ENCODE measurements around the gene CDK5.

DNA sequence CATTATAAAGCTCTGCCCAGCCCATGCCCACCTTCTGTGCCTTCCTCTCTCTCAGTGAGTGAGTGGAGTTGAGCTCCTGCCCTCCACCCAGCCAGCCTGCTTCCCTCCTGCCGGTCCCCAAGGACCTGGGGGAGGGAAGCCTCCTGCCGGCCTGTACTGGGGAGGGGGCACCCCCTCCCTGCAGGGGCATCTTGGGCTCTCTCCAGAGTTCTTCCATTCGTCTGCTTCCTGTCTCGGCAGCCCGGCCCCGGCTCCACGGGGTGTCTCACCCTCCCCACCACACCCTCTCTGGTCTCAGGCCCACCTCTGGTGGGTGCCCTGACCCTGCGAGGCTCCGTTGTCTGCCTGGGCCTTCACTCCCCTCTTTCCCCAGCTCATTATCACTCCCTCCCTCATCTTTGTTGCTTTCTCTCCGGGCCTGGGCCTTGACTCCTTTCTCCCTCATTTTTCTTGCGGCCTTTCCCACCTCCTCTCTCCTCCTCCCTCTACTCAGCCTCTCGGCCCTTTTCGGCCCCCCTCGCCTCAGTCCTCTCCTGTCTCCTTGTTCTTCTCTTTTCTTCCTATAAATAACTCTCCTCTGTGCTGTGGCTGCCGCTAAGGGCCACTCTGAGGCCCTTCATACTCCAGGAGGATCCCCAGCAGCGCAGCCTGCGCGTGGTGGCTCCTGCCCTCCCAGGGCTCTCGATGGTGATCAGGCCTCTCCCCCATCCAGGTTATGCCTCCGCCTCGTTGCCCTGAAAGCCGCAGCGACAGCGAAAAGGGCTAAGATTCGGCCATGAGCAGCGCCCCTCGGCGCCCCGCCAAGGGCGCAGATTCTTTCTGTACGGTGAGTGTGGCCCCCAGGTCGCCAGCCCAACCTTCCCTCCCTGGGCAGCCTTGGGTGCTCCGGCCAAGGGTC, 3.8 kb upstream of the CDK5 start:
- no peak for TF ChIP-seq POLR2A (IDR thresholded peaks at IDR 0.05)
- TF ChIP-seq, protein P1, sequence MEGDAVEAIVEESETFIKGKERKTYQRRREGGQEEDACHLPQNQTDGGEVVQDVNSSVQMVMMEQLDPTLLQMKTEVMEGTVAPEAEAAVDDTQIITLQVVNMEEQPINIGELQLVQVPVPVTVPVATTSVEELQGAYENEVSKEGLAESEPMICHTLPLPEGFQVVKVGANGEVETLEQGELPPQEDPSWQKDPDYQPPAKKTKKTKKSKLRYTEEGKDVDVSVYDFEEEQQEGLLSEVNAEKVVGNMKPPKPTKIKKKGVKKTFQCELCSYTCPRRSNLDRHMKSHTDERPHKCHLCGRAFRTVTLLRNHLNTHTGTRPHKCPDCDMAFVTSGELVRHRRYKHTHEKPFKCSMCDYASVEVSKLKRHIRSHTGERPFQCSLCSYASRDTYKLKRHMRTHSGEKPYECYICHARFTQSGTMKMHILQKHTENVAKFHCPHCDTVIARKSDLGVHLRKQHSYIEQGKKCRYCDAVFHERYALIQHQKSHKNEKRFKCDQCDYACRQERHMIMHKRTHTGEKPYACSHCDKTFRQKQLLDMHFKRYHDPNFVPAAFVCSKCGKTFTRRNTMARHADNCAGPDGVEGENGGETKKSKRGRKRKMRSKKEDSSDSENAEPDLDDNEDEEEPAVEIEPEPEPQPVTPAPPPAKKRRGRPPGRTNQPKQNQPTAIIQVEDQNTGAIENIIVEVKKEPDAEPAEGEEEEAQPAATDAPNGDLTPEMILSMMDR (IDR thresholded peaks at IDR 0.05 in 8 of 11, conservative IDR thresholded peaks at IDR 0.05 in 3 of 11) = no peak
- no peak for TF ChIP-seq POLR2AphosphoS5 (IDR thresholded peaks at IDR 0.05)

All from spleen (tissue), 7 donors.